Body of pancreas (tissue), 4 donors: ENCODE data around the gene MARCO. TPM values are rescaled to one million over a fixed set of nuclear protein-coding genes. Genes with fewer than 3 reads are reported as not detected.

Source experiments
- ATAC-seq: fragments of 150-250 bp; one replicate; pipeline ENCODE4 v1.9.1; 2016
- DNase-seq, 4 donors: peaks; one replicate each; pipeline ENCODE4 v3.0.0-alpha.2; 2019
- H3K27ac ChIP-seq, 4 donors: fragments of 200-600 bp; sonication (generic); 1 replicate in 3 of 4; 2 replicates in 1 of 4; pipeline versions ENCODE4 v1.5.1 to v1.6.1; 2016 to 2019; ENCODE audit warnings: mild to moderate bottlenecking in 1 of 4, mixed read lengths in 1 of 4, moderate library complexity in 1 of 4
- H3K27me3 ChIP-seq, 2 donors: fragments of 200-600 bp; sonication (generic); one replicate each; pipeline ENCODE4 v1.6.0; 2016; ENCODE audit warnings: mild to moderate bottlenecking in 1 of 2
- H3K36me3 ChIP-seq, 2 donors: fragments of 200-600 bp; sonication (generic); replicated peaks in 1 of 2; 2 replicates each; pipeline ENCODE4 v1.5.1; 2016; ENCODE audit warnings: low read depth in 2 of 2; ENCODE audit not compliant: insufficient read depth in 1 of 2
- H3K4me1 ChIP-seq: fragments of 200-600 bp; sonication (generic); one replicate; pipeline ENCODE4 v1.6.0; 2016
- H3K4me3 ChIP-seq, 2 donors: fragments of 200-600 bp; sonication (generic); 1 replicate in 1 of 2; 2 replicates in 1 of 2; pipeline ENCODE4 v1.5.1; 2016 to 2019
- H3K9me3 ChIP-seq, 3 donors: fragments of 200-600 bp; sonication (generic); 1 replicate in 2 of 3; 2 replicates in 1 of 3; pipeline ENCODE4 v1.5.1; 2016
- CTCF ChIP-seq, 7 experiments: fragments of 450-650 bp in 4 of 7; fragments of 200-600 bp in 3 of 7; sonication (generic) in 3 of 7; IDR thresholded peaks; one replicate each; pipeline ENCODE4 v1.5.1; 2016 to 2019; ENCODE audit warnings: antibody characterized with exemption in 7 of 7
- POLR2A ChIP-seq, 3 donors: fragments of 450-650 bp; IDR thresholded peaks; one replicate each; pipeline ENCODE4 v1.6.1; 2016; ENCODE audit warnings: antibody characterized with exemption in 3 of 3, mild to moderate bottlenecking in 2 of 3
- WGBS, 2 donors: methylation state at CpG; one replicate each; pipeline ENCODE4 v1.1.5; 2017; 5-methylcytosine and 5-hydroxymethylcytosine counted together
- intact Hi-C: fragments of 100-400 bp; cut with DNase I; formaldehyde crosslinking; loops from one replicate; pipeline ENCODE4 v1.15.1; 2023
- total RNA-seq, 2 donors: library from RNA; depleted of rRNA; stranded (reverse); fragments of >200 nt; gene quantifications; one replicate each; pipeline ENCODE4 v1.1.0, GENCODE V29; 2016

The MARCO gene
- total RNA-seq, 2 donors from 2014 or later, result 1.0 TPM; not detected in 1

- Histone ChIP-seq H3K9me3 (no peaks in the 10 kb centered on the region), H3K4me1 (peaks cover 7% of the 10 kb centered on the region), H3K27me3 (no peaks in the 10 kb centered on the region), H3K27ac (no peak overlapping the region), H3K4me3 (no peak overlapping the region), H3K36me3 (no peaks in the 10 kb centered on the region)
- TF ChIP-seq POLR2A (IDR thresholded peaks at IDR 0.05) (no peak), CTCF (IDR thresholded peaks at IDR 0.05) (no peak)
- intact Hi-C loops, result no loop called here
- no peak for ATAC-seq
- WGBS, 2 donors, result 53 to 60% methylated on average over 3 of the region's 3 CpGs
- DNase-seq, result no peak
Observed at GRCh38 chr2:119009110-119009509, 67.1 kb downstream of the MARCO start.

DNA sequence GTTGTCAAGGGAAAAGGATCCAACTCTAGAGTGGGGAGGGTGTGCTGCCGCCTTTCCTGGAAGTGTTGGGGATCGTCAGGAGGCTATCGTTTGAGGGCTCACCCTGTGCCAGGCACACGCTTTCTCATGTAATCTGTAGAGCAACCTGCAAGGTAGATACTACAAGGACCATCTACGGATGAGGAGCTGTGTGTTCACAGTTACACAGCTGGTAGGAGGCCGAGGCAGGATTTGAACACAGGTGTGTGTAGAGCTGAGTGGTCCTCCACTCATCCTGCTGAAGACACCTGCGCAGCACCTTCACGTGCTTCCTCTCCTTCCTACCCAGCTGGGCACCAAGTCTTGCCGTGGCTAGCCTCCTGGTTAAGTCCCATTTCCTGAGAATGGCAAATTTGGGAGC is 68.3 kb downstream of the MARCO start:
- H3K4me1 ChIP-seq, result peaks cover 7% of the 10 kb centered on the region
- no peaks in the 10 kb centered on the region for H3K9me3 ChIP-seq
- TF ChIP-seq CTCF (IDR thresholded peaks at IDR 0.05), result no peak
- no peak for TF ChIP-seq POLR2A (IDR thresholded peaks at IDR 0.05)
- DNase-seq (no peak), ATAC-seq (no peak)
- H3K27me3 ChIP-seq, result no peaks in the 10 kb centered on the region
- WGBS, 2 donors, result 59 to 67% methylated on average over 7 to 9 of the region's 9 CpGs
- no peak overlapping the region for H3K4me3 ChIP-seq
- intact Hi-C loops, result loop anchor here (5.0 to 10.0 kb wide), 2 partner anchors 254 to 282 kb away; no protein-coding TSS in a partner anchor
- no peak overlapping the region for H3K27ac ChIP-seq
- H3K36me3 ChIP-seq, result no peaks in the 10 kb centered on the region

- Histone ChIP-seq H3K27me3 (no peaks in the 10 kb centered on the region), H3K36me3 (no peaks in the 10 kb centered on the region), H3K9me3 (no peaks in the 10 kb centered on the region), H3K4me3 (no peak overlapping the region), H3K27ac (no peak overlapping the region), H3K4me1 (peaks cover 7% of the 10 kb centered on the region)
- TF ChIP-seq CTCF (IDR thresholded peaks at IDR 0.05) (peak; percentile 41 to 80 (median 65)), POLR2A (IDR thresholded peaks at IDR 0.05) (no peak)
- intact Hi-C loops, result loop anchor here (5.0 to 10.0 kb wide), 2 partner anchors 253 to 281 kb away; no protein-coding TSS in a partner anchor
- WGBS, 2 donors, result 4 to 14% methylated on average over 10 to 36 of the region's 38 CpGs
- DNase-seq, result peak; percentile 44 to 70 (median 62)
- peak; percentile 86 for ATAC-seq
Observed at GRCh38 chr2:119011162-119011909, 69.3 kb downstream of the MARCO start.

DNA sequence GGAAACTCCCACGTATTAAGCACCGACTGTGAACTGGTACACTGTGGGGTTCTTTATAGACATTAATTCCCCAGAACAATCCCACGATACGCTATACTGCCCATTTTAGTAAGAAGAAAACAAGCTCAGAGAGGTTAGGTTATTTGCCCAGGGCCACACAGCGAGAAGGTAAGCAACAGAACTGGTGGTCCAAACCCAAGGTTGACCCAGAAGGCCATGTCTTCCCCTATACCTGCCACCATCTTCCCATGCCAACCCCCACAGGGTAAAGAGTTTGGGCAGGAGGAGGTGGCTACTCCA is 69.9 kb downstream of the MARCO start:
- Histone ChIP-seq H3K36me3 (no peaks in the 10 kb centered on the region), H3K27me3 (no peaks in the 10 kb centered on the region), H3K4me1 (peaks cover 7% of the 10 kb centered on the region), H3K4me3 (no peak overlapping the region), H3K9me3 (no peaks in the 10 kb centered on the region), H3K27ac (no peak overlapping the region)
- ATAC-seq (no peak), DNase-seq (no peak)
- TF ChIP-seq CTCF (IDR thresholded peaks at IDR 0.05) (no peak), POLR2A (IDR thresholded peaks at IDR 0.05) (no peak)
- 50 to 54% methylated on average over 4 to 5 of the region's 5 CpGs for WGBS, 2 donors
- intact Hi-C loops, result loop anchor here (5.0 to 10.0 kb wide), 2 partner anchors 253 to 280 kb away; no protein-coding TSS in a partner anchor
